Fibroblast of skin of abdomen (primary cell): ENCODE results near the gene EPX.

Source experiments
- DNase-seq: peaks from one replicate; pipeline ENCODE4 v3.0.0-alpha.2; 2013

Gene EPX

DNA sequence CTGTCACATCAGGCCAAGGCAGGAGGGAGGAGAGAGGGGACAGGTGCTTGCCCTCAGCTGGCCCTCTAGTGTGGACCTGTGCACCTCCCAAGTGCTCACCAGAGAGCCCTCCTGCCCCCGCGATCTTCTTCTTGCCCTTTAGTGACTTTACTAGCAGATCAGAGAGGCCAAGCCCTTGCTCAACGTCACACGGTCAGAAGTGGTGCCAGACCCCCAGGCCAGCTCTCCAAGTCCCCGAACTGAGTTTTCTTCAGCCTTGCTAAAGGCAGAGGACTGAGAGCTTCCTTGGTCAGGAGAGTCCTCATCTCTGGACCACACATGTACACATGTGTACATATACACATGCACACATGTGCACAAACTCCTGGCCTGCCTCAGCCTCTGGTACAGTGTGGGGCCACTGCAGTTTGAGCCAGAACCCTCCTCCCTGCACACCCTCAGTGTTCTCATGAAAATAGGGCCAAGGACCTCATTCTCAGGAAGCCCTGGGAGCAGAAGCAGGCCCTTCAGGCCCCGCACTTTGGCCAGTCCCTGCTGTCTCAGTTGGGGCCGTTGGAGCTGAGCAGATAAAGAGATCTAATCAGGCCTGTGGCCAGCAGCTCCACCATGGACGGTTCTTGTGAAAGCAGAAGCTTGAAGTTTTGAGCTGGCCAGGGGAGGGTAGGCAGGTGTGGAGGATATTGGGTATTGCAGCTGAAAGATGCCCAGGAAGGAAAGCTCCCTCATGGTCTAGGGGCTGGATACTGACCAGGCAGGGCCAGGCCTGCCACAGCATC lies 7.4 kb upstream of the EPX start:
- DNase-seq = no peak

DNA sequence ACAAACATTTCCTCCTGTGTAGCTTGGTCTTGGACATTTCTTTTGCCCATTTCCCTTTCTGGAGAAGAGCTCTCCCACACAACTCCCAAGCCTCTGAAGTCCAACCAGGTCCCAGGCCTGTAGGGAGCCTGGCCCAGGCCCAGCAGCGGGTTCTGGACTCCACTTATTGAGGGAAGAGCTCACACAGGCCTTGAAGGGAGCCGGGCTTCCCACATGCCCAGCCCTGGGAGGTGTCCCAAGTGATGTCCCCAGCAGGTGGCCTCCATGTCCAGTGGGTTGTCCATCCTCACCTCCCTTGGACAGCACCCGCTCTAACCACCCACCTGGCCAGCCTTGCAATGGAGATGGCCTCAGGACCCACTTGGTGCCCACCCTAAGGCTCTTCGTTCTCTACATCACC lies 5.9 kb upstream of the EPX start:
- DNase-seq = no peak

DNA sequence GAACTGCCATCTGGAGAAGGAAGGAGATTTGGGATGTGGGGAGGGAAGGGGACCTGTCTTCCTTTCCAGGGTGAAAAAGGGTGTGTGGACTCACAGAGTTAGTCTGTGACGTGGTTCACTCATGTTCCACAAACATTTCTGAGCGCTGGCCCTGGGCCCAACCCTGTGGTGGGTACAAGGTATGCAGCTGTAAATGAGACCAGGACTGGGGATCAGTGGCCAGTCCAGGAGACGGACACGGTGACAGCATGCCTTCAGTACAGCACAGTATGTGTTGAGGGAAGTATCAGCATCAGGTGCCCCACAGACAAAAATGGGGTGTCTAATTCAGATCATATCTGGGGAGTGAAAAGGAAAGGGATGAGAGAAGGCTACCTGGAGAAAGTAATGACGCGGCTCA lies 5.5 kb upstream of the EPX start:
- DNase-seq = no peak

DNA sequence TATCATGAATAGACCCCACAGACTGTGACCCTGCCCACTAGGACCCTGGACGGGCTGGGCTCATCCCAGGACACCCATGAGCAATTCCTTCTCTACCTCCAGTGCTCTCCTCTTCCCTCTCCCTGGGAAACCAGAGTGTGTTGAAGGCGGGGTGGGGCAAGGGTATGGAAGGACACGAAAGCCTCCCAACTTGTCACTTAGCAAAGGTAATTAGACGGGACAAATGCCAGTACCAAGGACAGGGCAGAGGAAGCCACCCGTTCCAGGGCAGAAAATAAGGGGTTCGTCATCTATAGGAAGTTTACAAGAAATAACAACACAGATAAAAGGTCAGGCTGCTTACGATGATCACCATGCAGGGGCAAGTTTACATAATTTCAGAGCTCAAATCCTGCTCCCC lies 4.9 kb upstream of the EPX start:
- no peak for DNase-seq

DNA sequence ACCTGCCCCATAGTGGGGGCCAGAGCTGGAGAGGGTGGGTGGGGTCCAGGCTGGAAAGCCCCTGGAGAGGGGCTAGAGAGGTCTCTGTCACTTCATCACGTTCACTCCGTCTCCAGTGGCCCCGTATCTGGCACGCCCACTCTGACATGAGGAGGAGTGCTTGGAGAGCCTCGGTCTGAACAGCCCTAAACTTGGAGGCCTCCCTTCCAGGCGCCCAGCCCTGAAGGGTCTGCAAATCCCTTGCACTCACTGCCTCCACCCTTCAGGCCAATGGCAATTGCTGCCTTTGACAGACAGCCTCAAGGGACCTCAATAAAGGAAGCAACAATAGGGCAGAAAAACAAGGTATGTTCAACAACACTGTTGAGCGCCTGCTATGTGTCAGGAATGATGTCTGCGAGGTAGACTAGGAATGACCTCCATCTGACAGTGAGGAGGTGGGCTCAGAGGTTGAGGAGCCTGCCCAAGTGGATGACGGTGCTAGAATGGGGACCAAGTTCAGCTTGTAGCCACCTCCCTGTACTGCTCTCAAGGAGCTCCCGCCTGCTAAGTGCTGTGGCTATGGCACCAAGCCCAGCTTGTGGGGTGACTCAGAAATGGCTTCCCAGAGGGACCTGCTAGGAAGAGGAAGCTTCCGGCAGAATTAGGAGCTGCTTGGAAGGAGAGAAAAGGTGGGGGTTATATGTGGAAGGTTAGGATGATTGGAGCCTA lies 2.9 kb upstream of the EPX start:
- DNase-seq = peak; percentile 80

DNA sequence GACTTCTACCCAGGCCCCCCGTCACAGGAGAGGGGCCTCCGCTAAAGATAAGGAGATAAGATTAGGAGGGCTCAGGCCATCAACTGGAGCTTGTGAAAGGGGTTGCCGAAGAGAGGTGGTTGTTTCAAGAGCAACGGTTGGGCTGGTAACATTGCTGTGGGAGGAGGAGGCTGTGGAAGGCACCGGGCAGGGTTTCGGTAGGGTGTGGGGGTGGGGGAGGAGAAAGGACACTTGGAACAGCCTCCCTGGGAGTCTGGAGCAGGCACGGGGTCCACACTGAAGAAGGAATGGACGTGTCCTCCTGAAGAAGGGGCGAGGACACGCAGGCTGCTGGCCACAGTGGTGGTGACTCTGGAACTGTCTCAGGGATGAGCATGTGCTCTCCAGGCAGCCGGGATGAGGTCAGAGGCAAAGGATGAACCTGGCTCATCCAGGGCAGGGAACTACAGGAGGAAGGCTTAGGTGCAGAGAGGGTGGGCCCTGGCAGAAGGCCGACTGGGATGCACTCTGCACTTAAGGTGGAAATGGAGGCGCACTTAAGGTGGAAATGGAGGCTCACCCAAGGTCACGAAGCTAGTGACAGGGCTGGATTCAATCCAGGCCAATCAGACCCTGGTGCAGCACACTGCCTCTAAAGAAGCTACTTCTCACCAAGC lies 1.2 kb upstream of the EPX start:
- DNase-seq = no peak

DNA sequence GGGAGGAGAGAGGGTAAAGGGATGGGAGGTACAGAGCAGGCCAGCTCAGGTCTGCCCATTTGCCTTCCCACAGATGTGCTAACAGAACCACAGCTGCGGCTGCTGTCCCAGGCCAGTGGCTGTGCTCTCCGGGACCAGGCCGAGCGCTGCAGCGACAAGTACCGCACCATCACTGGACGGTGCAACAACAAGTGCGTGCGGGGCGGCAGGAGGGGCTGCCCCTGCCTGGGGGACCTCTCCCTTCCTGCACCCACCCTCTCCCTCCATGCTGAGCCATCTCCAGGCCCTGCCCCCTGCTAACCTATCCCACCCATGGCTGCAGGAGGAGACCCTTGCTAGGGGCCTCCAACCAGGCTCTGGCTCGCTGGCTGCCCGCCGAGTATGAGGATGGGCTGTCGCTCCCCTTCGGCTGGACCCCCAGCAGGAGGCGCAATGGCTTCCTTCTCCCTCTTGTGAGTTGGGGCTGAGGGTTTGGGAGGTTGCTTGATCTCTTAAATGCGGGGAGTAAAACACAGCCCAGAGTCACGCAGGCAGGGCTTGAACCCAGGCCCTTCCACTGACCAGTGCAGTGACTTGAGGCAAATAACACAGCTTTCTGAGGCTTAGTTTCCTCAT lies 1.2 kb downstream of the EPX start:
- no peak for DNase-seq

DNA sequence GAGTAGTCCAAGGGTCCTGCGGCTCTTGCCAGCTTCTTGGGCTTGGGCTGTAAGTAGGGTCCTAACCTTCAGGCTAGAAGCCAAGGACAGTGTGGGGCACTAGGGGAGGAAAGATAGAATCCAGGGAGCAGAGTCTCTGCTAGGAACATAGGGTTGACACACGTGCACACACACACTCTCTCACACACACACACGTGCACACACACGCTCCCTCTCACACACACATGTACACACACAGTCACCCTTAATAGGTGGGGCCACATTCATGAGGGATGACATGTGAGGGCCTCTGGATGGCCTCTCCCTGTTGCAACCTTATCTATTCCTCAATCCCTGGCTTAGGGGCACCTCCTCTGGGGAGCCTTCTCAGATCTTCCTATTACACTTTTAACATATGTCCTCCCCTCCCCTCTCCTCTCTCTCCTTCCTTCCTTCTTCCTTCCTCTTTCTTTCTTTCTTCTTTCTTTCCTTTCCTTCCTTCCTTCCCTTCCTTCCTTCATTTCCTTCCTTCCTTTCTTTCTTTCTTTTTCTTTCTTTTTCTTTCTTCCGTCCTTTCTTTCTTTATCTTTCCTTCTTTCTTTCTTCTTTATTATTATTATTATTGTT lies 3.1 kb downstream of the EPX start:
- no peak for DNase-seq

DNA sequence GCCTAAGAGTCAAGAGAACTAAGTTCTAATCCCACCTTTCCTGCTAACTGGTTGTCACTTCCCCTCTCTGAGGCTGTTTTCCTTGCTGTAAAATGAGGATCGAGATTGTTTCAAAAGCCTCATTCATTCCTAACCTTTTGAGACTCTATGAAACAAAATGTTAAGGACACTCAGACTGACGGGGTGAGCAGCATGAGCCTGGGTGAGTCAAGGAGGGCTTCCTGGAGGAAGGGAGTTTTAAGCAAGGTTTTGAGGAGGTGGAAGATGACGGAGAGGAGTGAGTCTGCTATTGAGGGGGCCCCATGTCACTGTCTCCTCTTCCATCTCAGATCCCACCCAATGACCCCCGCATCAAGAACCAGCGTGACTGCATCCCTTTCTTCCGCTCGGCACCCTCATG lies 4.1 kb downstream of the EPX start:
- DNase-seq = no peak

DNA sequence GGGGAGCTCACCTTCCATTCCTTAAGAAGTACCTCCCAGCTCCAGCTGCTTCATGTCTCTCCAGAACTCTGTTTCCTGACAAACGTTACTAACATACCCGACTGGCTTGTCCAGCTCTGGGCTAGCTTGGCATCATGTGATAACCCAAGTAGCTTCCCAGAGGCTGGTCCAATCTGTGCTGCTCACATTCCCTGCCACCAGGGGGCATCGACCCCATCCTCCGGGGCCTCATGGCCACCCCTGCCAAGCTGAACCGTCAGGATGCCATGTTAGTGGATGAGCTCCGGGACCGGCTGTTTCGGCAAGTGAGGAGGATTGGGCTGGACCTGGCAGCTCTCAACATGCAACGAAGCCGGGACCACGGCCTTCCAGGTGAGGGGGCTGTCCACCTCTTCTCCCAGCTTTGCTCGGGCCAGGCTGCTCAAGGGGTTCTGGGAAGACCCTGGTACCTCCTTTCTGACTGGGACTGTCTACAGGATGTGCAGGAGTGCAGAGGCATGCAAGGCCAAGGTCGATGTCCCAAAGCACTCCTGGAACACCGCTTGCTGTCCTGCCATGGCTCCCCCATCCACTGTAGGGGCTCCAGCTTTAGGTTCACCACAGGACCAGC lies 7.6 kb downstream of the EPX start:
- peak; percentile 36 for DNase-seq

DNA sequence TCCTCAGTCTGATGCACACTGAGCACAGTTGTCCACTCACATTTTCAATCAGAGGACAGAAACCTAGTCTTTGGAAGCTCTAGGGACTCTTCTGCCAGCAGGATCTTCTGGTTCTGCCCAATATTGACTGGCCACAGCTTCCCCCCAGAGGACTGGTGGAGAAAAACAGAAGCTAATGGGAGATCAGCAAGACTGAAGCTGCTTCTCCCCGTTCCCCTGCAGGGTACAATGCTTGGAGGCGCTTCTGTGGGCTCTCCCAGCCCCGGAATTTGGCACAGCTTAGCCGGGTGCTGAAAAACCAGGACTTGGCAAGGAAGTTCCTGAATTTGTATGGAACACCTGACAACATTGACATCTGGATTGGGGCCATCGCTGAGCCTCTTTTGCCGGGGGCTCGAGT lies 10.3 kb downstream of the EPX start:
- no peak for DNase-seq

DNA sequence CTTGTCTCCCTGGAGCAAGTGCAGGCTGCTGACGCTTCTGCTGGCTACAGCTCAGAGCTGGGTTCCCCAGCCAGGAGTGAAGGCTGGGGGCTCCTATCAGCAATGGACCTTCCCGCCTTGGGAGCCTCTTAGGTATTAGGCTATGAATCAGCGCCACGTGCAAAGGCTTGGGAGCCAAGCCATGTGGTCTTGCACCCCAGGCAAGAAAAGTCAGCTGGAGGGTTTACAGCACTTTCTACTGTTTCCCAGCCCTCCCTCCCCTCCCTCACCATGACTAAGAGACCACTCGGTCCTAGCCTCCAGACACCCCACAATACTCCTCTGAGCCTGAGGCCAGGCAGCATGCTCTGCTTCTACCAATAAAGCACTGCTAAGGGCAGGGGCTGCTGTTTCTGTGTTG lies 12.3 kb downstream of the EPX start:
- no peak for DNase-seq

DNA sequence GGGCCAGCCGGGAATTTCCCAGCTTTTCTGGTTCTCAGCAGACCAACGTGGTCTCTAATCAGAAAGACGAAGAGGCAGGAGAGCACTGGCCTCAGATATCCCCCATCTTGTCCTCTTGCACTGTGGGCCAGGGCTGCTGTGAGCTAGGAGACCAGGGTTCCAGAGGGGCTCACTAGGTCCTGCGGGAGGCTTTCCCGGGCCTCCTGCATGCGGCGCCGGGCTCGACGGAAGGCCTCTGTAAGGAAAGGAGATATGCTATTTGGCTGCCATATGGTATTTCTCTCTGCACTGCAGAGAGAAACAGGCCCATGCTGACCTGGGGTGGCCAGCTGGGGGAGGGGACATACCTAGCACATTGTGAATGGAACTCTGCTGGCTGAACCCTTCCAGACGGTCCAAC lies 13.4 kb downstream of the EPX start:
- no peak for DNase-seq

DNA sequence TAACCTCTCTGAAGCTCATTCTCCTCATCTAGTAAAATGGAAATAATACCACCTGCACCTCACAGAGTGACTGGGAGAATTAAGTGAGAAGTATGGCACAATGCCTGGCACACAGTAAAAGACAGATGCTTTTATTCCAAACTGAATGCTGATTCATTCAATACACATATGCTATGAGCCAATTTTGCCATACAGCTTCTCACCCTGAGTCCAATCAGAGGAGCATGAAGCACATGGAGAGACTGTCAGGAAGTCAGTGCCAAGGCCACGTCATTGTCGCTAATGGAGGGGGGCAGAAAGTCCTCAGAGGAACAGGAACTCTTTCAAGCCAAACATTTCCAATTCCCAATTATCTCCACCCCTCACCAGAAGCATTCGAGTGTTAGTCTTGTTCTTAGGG lies 14.9 kb downstream of the EPX start:
- no peak for DNase-seq

DNA sequence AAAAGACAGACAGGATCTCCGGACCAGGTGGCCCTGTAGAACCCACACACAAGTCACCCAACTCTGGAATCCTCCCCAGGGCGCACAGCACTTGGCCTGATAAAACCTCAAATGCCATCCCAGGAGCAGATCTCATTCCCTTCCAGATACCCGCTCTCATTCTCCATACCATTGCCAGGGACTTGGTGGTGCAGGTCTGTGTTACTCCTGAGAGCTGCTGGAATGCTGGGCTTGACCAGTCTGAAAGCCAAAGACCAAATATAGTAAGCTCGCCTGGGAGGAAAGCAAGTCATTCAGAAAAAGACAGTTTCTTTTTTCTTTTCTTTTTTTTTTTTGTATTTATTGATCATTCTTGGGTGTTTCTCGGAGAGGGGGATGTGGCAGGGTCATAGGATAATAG lies 15.8 kb downstream of the EPX start:
- no peak for DNase-seq

DNA sequence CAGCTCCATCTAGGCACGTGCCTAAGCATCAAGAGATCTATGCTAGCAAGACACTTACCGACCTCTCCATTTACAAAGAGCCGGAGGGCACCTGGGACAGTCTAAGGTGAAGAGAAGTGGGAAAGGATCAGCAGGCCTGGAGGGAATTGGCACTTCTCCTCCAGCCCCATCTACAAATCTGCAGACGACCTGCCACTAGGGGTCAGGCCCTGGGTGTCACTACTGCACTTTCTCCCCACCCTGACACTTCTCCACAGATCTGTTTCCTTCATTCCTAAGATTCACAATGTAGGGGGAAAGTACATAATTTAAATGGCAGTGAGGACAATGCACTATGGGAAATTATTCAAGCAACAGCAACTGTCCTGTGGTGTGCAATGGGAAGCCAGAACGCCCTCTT lies 18.4 kb downstream of the EPX start:
- no peak for DNase-seq

DNA sequence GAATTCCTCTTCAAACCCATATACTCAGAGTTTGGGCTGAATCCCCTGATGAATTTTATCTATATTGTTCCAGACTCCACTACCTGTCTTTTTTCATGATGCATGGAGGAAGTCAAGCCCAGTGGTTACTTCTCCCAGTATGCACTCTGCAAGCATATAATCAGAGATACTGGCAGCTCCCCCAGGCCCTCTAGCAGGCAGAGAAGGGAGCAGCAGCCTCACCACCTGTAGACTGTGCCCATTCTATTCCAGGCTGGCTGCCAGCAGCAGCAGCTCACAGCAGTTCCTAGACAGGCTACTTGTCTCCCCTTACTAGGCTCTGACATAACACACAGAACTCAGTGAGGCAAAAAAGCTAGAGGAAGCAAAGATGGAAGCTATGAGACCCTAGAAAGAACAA lies 23.2 kb downstream of the EPX start:
- DNase-seq = no peak

DNA sequence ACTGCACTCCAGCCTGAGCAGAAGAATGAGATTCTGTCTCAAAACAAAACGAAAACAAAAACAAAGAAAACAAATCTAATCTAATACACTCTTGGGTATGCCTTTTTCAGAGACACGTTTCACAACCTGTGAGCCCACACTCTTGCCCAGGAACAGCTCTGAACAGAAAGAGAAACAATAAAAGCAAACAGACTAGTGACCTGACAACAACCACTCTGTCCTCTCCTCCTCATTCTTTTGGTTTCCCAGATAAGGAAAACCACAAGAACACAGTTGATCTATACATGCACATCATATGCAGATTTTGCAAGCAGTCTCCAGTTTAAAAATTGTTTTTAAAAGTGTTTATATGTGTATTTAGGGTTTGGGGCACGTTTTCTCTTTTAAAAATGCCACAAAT lies 25.2 kb downstream of the EPX start:
- DNase-seq = no peak

DNA sequence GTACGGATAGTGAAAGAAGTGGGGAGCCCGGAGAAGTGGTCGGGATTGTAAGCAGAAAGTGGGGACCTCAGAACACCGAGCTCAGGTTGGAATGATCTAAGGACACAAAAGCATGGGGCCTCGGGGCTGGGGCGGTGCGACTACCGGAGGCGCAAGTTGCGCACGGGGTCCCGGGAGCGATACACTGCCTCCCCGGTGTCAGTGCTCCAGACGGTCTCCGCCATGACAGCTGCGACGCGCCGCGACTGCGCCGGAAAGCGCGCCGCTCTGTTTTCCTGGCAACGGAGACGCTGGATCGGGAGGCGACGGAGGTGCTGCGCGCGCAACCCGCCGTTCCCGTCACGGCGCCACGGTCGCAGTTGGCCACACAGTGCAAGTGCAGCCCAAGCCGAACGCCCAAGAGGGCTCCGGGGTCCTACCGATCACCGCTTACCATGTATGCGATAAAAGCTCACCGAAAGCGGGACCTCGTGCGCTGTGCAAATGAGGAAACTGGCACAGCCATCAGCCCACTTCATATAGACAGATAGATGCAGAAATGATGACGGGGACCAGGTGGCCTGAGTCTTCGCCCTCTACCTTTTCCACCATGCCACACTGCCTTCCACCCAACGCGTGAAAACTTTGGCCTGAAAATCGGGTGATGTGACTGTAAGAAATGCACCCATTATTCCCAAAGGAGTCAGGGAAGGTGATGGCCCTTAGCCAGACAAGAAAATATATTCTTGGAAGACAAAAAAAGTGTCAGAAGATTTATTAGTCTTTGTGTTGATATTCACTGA lies 26.7 kb downstream of the EPX start, which contains the start of gene MKS1:
MKS1 (minus strand) TSS at position 249 of the 782 bp plus-strand sequence; CDS start at position 224, 25 bp downstream.
- peak; percentile 90 for DNase-seq

DNA sequence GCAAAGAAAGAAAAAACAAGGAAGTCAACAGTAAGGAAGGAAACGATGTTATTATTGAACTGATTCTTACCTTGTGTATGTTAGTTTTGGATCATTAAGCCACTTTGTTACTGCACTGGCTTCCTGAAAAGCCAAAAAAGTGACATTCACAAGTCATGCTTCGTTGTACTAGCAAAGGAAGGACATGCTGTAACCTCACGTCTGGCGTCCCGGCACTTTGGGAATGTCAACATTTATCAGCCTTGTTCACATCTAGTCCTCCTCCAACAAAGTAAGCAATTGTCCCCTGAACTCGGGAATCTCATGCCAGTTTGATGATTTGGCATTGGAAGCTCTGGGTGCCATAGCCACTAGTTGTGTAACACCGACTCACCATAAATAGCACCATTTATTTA lies 27.3 kb downstream of the EPX start:
- DNase-seq = no peak

DNA sequence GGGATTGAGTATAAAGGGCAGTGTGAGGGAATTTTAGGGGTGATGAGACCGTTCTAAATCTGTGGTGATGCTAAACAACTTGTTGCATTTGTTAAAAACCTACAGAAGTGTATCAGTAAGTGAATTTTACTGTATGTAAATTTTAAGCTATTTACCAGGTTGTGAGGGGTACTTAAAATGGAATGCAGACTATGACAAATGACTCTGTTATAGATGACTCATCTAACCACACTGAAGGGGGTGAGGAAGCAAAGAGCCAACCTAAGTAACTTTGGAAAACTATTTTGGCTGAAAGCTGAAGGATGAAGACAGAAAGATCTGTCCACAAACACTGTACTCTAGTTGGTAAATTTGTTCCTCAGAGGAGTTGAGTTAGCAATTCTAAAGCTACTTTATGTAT lies 31.8 kb downstream of the EPX start:
- peak; percentile 77 for DNase-seq

DNA sequence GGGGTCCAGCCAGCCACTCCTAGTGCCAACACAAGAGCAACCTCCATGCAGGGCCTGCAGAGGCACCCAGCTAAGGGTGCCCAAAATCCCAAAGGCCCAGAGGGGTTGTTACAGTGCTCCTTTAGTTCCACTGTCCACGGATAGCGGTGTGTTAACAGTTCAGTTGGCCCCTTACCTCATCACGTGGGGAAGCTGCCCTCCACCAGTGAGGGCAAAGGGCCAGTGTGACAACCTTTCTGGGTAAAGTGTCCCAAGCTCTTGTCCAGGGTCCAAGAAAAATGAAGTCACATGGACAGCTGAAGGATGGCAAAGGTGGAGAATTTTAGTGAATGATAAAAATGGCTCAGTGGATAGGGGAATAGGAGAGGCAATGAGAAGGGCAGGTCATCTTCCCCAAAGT lies 35.2 kb downstream of the EPX start:
- no peak for DNase-seq
